GM12878 (cell line): ENCODE results near the gene ETV2. TPM values are rescaled to one million over a fixed set of nuclear protein-coding genes. Genes with fewer than 3 reads are reported as not detected.

ENCODE experiments used
- ATAC-seq: fragments of 200-7000 bp; cut with Tn5 transposase; 3 replicates; pipeline ENCODE4 v1.9.1; 2020; ENCODE audit warnings: mild to moderate bottlenecking, moderate library complexity
- BruUV-seq: library from RNA; stranded (reverse); fragments of 400-500 nt; replicated peaks from 2 replicates; lab custom pipeline; 2021; lab: Mats Ljungman, UMichigan
- CTCF ChIA-PET: fragments of 300-600 bp; sonication (Branson Sonifier 250); formaldehyde crosslinking; extraction: SDS; loops from one replicate; lab custom pipeline; 2021; ENCODE audit warnings: inconsistent platforms; lab: Yijun Ruan, JAX
- POLR2A ChIA-PET: fragments of 350-600 bp; formaldehyde crosslinking; extraction: SDS; loops from one replicate; lab custom pipeline; 2021; ENCODE audit warnings: inconsistent platforms; lab: Charles Lee
- RAD21 ChIA-PET: fragments of 300-600 bp; sonication (Branson Sonifier 250); formaldehyde crosslinking; loops from one replicate; lab custom pipeline; 2023; ENCODE audit warnings: antibody characterized with exemption; ENCODE audit not compliant: unreplicated experiment; lab: Charles Lee
- SMC1A ChIA-PET: fragments of 300-600 bp; sonication (Branson Sonifier 250); formaldehyde crosslinking; loops from one replicate; lab custom pipeline; 2023; ENCODE audit not compliant: unreplicated experiment, uncharacterized antibody; lab: Charles Lee
- DNase-seq: peaks from one replicate; pipeline ENCODE4 v3.0.0-alpha.2; 2011; ENCODE audit warnings: low read depth, low spot score
- FAIRE-seq: peaks from 3 replicates; lab custom pipeline; 2011; peaks lifted over from hg19 to GRCh38; lab: Jason Lieb, UNC
- H2AFZ ChIP-seq: 2 replicates; pipeline ENCODE4 v1.6.0; 2011; ENCODE audit warnings: low read depth, low read length, control low read depth; ENCODE audit not compliant: control insufficient read depth
- H3K27ac ChIP-seq: 2 replicates; pipeline ENCODE4 v1.5.1; 2011; ENCODE audit warnings: control low read depth; ENCODE audit not compliant: control insufficient read depth, insufficient read depth
- H3K27me3 ChIP-seq, 2 experiments: replicated peaks in 1 of 2; 2 replicates each; pipeline versions ENCODE4 v1.6.0 to v1.6.1; 2011; ENCODE audit warnings: low read length in 1 of 2; ENCODE audit not compliant: control insufficient read depth in 2 of 2, insufficient read depth in 2 of 2
- H3K36me3 ChIP-seq, 2 experiments: 2 replicates each; pipeline ENCODE4 v1.5.1; 2011; ENCODE audit warnings: low read length in 1 of 2; ENCODE audit not compliant: control insufficient read depth in 2 of 2, insufficient read depth in 2 of 2
- H3K4me1 ChIP-seq: 2 replicates; pipeline ENCODE4 v1.6.1; 2011; ENCODE audit warnings: mild to moderate bottlenecking, low read length, moderate library complexity, mixed read lengths; ENCODE audit not compliant: control insufficient read depth, insufficient read depth
- H3K4me2 ChIP-seq: 2 replicates; pipeline ENCODE4 v1.6.0; 2011; ENCODE audit warnings: control low read depth; ENCODE audit not compliant: control insufficient read depth, insufficient read depth
- H3K4me3 ChIP-seq: fragments of 200-600 bp; sonication (generic); 2 replicates; pipeline ENCODE4 v1.5.1; 2016
- H3K79me2 ChIP-seq: 2 replicates; pipeline ENCODE4 v1.6.0; 2011; ENCODE audit warnings: low read length; ENCODE audit not compliant: control insufficient read depth, insufficient read depth
- H3K9ac ChIP-seq: 2 replicates; pipeline ENCODE4 v1.8.0; 2011; ENCODE audit warnings: low read length, control low read depth, mixed read lengths; ENCODE audit not compliant: control insufficient read depth, insufficient read depth
- H3K9me3 ChIP-seq: replicated peaks from 3 replicates; pipeline ENCODE4 v1.5.1; 2011; ENCODE audit warnings: mild to moderate bottlenecking, low read length; ENCODE audit not compliant: control insufficient read depth, insufficient read depth
- H4K20me1 ChIP-seq: 2 replicates; pipeline ENCODE4 v1.6.0; 2011; ENCODE audit not compliant: control insufficient read depth, insufficient read depth
- CBX5 ChIP-seq: sonication (generic); IDR thresholded peaks from 2 replicates; pipeline ENCODE4 v1.6.1; 2016; ENCODE audit warnings: low read depth, moderate library complexity, mild to moderate bottlenecking, inconsistent platforms
- CHD2 ChIP-seq: IDR thresholded peaks from 2 replicates; pipeline ENCODE4 v1.6.1; 2011; ENCODE audit warnings: low read depth, low read length, improper control_type of control experiment, borderline replicate concordance
- MXI1 ChIP-seq: fragments of 150-350 bp; IDR thresholded peaks from 2 replicates; pipeline ENCODE4 v1.6.1; 2011; ENCODE audit warnings: low read depth, mild to moderate bottlenecking, inconsistent platforms, low read length, improper control_type of control experiment
- MYC ChIP-seq: IDR thresholded peaks from 2 replicates; pipeline ENCODE4 v1.6.1; 2011; ENCODE audit warnings: mild to moderate bottlenecking, low read length, moderate library complexity, inconsistent platforms; ENCODE audit not compliant: insufficient read depth, insufficient replicate concordance, insufficient read length, severe bottlenecking
- NR2F1 ChIP-seq: fragments of 450-650 bp; conservative IDR thresholded peaks from 2 replicates; pipeline ENCODE4 v1.6.1; 2017; ENCODE audit warnings: mild to moderate bottlenecking
- POLR2A ChIP-seq: IDR thresholded peaks from 2 replicates; pipeline ENCODE4 v1.6.1; 2011; ENCODE audit warnings: low read depth, mild to moderate bottlenecking, low read length
- SREBF2 ChIP-seq: IDR thresholded peaks from 2 replicates; pipeline ENCODE4 v1.6.1; 2012; ENCODE audit warnings: mild to moderate bottlenecking, low read length
- TBL1XR1 ChIP-seq: IDR thresholded peaks from 2 replicates; pipeline ENCODE4 v1.6.1; 2012; ENCODE audit warnings: low read depth, low read length, improper control_type of control experiment
- ZBED1 ChIP-seq: IDR thresholded peaks from 2 replicates; pipeline ENCODE4 v1.6.1; 2016; ENCODE audit warnings: borderline replicate concordance
- ZBTB33 ChIP-seq: fragments of 450-650 bp; IDR thresholded peaks from 2 replicates; pipeline ENCODE4 v1.6.1; 2017; ENCODE audit warnings: mild to moderate bottlenecking
- WGBS: methylation state at CpG from one replicate; pipeline ENCODE4 v1.1.6; 2016; ENCODE audit warnings: low lambda C conversion rate; ENCODE audit not compliant: insufficient replicate concordance, insufficient coverage; ENCODE audit errors: missing lambda C conversion rate; 5-methylcytosine and 5-hydroxymethylcytosine counted together
- in situ Hi-C: fragments of 300-500 bp; cut with MboI; formaldehyde crosslinking; loops from 9 replicates; pipeline ENCODE4 v1.14.3; 2018; ENCODE audit warnings: mixed read lengths
- intact Hi-C: fragments of 100-400 bp; cut with micrococcal nuclease; formaldehyde crosslinking; loops from one replicate; pipeline ENCODE4 v1.14.2; 2022; ENCODE audit not compliant: unreplicated experiment
- polyA plus RNA-seq, 11 experiments: library from polyadenylated mRNA; depleted of rRNA in 4 of 11; unstranded in 6 of 11; stranded (reverse) in 5 of 11; fragments of >200 nt; fragmentation: Nextera tagmentation in 4 of 11; fragmentation: Illumina TruSeq in 1 of 11; extraction: Ambion mirVana in 4 of 11; extraction: Trizol in 1 of 11; gene quantifications; 1 replicate in 1 of 11; 2 replicates in 10 of 11; pipeline versions ENCODE4 v1.2.1 to v1.2.3, GENCODE V29; 2011 to 2016; ENCODE audit warnings: inconsistent platforms in 2 of 11, missing spikeins in 2 of 11, low read depth in 1 of 11
- total RNA-seq, 4 experiments: library from RNA; depleted of rRNA in 3 of 4; stranded (reverse); fragments of >200 nt in 3 of 4; fragmentation: Illumina TruSeq in 1 of 4; extraction: Trizol in 1 of 4; gene quantifications; 2 replicates each; pipeline versions ENCODE4 v1.2.1 to v1.2.3, GENCODE V29; 2013 to 2021

ETV2 gene
- total and polyA plus RNA-seq, 10 of the 15 experiments (the other 5 are each of a cell fraction or from before 2014, with no cell fraction given), result 0.10 to 1.4 (median 0.54) TPM; not detected in 1

- TF ChIP-seq ZBTB33 (no peak), TBL1XR1 (no peak), ZBED1 (no peak), MXI1 (no peak), CBX5 (no peak), POLR2A (0 out of 2 replicates have a peak, but pooled peaks have one; percentile 2)
These were observed 767 bp downstream of the ETV2 start (continued) for GRCh38 chr19:35642312-35642711.

- intact Hi-C loops, result no loop called here
- Histone ChIP-seq H3K9me3 (no peaks in the 10 kb centered on the region), H3K79me2 (no peaks in the 10 kb centered on the region), H3K27me3 (no peaks in the 10 kb centered on the region), H3K4me1 (peaks cover 27% of the 10 kb centered on the region), H4K20me1 (no peaks in the 10 kb centered on the region), H2AFZ (peak overlapping the region; percentile 100), H3K4me3 (peak overlapping the region; percentile 75), H3K9ac (peak overlapping the region; percentile 80), H3K27ac (peak overlapping the region; percentile 84), H3K4me2 (peak overlapping the region; percentile 100), H3K36me3 (0 out of 4 replicates have a peak, but pooled peaks cover 0 to 1% of the 10 kb centered on the region in 2 experiments)
- ATAC-seq, result no peak
- no peak for DNase-seq
- TF ChIP-seq NR2F1 (no peak), MYC (no peak), CHD2 (no peak), SREBF2 (no peak)
- BruUV-seq, result TSS peak; percentile 82
- ChIA-PET POLR2A (interaction anchor here (0.6 to 3.5 kb wide), 8 partner anchors 11 to 310 kb away, joined by 3 to 30 read pairs (median 5); partner anchors contain the start of genes HAUS5, LIN37 and RBM42), RAD21 (interaction anchor here (1.2 kb wide), 1 partner anchor 54 kb away, joined by 4 read pairs; no protein-coding TSS in a partner anchor), CTCF (interaction anchor here (1.1 to 2.3 kb wide), 5 partner anchors 32 to 133 kb away, joined by 3 to 8 read pairs (median 4); no protein-coding TSS in a partner anchor), SMC1A (interaction anchor here (0.6 to 1.0 kb wide), 2 partner anchors 95 to 430 kb away, joined by 3 read pairs; no protein-coding TSS in a partner anchor)
- 43% methylated on average over 15 of the region's 15 CpGs for WGBS
- in situ Hi-C loops, result no loop called here
- FAIRE-seq, result no peak
These were observed 1.3 kb downstream of the ETV2 start for GRCh38 chr19:35642798-35643254.
